GM21515 (cell line): ENCODE measurements around the gene GPR89B.
A peak's percentile ranks its signal among the peaks of the same experiment; 100 is the strongest.
"Not testable (repeated sequence)": the region's sequence is repeated elsewhere in the genome, so short reads cannot be mapped to it uniquely, and the experiment has no call there.

Source experiments
- ATAC-seq: cut with Tn5 transposase; IDR thresholded peaks from one replicate; pipeline ENCODE4 v1.9.1; 2021; ENCODE audit not compliant: unreplicated experiment

GPR89B gene

GRCh38 chr1:148027004-148027403, 98.8 kb downstream of the GPR89B start:
- not testable (repeated sequence) for ATAC-seq

DNA sequence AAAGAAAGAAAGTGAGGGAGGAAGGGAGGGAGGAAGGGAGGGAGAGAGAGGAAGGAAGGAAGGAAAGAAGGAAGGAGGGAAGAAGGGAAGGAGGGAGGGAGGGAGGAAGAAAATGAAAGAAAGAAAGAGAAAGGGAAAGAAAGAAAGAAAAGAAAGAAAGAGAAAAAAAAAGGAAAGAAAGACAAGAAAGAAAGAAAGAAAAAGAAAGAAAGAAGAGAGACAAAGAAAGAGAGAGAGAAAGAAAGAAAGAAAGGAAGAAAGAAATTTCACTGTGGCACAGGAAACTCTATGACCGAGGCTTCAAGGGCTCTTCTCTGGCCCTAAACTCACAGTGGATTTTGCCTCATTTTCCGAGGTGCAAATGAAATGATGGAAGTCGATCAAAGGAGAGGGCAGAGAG, 104.0 kb downstream of the GPR89B start:
- ATAC-seq = not testable (repeated sequence)

GRCh38 chr1:148032690-148033089, 104.5 kb downstream of the GPR89B start:
- ATAC-seq = not testable (repeated sequence)

- ATAC-seq = not testable (repeated sequence)
These were observed 104.9 kb downstream of the GPR89B start for GRCh38 chr1:148033147-148033546.

- peak; percentile 5 for ATAC-seq
These were observed 109.7 kb downstream of the GPR89B start for GRCh38 chr1:148037850-148038461.

- peak; percentile 88 for ATAC-seq
These were observed 110.5 kb downstream of the GPR89B start for GRCh38 chr1:148038462-148039333.
